Daoy (cell line): ENCODE data around the gene BICDL2. TPM values are rescaled to one million over a fixed set of nuclear protein-coding genes. Genes with fewer than 3 reads are reported as not detected.

Experiments
- DNase-seq: peaks from one replicate; pipeline ENCODE4 v3.0.0-alpha.2; 2015; ENCODE audit warnings: low read depth
- total RNA-seq: library from RNA; depleted of rRNA; stranded (reverse); fragments of >200 nt; shearing (Covaris generic); gene quantifications from 2 replicates; pipeline ENCODE4 v1.2.3, GENCODE V29; 2014; rRNA removed

BICDL2 gene
- total RNA-seq, 1 experiment from 2014 or later = not detected

DNA sequence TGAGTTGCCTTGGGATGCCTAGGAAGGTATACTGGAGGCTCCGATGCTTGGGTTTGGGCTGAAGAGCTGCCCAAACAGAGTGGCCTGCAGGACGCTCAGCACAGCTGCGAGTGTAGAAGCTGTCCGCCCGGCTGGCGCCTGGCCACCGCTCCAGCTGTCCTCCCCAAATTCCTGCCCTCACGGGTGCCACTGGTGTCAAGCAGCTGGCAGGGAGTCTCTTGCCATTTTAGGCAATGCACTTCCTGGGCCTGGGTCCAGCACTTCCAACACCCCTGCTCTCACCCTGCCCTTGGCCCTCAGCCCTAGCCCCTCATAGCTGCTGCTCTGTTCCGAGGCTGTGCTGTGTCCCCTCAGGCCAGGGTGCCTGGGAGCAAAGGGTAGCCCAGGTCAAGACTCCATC, 51.3 kb downstream of the BICDL2 start:
- DNase-seq = no peak

DNA sequence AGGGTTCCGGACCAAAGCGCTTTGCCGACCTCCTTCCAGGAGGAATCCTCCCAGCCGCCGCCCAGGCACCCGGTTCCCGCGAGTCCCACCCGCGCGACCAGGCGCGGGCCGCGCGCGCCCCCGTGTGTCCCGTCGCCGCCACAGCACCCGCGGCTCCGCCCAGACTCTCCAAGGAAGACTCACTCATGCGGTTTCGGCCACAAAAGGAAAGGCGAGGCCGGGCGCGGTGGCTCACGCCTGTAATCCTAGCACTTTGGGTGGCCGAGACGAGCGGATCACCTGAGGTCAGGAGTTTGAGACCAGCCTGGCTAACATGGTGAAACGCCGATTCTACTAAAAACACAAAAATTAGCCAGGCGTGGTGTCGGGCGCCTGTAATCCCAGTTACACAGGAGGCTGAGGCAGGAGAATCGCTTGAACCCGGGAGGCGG, 53.0 kb downstream of the BICDL2 start:
- peak; percentile 88 for DNase-seq

DNA sequence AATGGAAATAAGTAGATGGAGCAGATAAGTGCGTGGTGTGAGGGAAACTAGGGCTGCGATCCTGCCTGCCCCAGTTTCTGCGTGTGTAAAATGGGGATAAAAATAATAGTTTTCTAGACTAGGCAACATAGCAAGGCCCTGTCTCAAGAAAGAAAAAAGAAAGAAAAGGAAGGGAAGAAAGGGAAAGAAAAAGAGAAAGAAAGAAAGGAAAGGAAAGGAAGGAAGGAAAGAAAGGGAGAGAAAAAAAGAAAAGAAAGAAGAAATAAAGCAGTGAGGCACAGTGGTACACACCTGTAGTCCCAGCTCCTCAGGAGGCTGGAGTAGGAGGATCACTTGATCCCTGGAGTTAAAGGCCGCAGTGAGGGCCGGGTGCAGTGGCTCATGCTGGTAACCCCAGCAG, 54.3 kb downstream of the BICDL2 start:
- no peak for DNase-seq

DNA sequence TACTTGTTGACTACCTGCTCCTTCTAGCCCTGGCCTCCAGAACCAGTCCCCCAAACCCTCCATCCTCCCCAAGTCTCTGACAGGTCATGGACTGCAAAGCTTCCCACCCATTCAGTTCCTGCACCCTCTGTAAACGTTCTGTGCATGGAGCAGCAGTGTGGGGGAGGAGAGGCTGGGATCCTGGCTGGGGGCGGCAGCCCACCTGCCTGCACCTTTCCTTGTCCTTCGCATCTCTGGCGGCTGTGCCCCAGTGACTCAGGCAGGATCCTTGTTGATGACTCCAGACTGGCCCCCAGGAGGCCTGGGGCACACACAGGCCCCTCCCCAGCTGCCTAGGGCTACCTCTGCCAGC, 54.9 kb downstream of the BICDL2 start:
- no peak for DNase-seq

DNA sequence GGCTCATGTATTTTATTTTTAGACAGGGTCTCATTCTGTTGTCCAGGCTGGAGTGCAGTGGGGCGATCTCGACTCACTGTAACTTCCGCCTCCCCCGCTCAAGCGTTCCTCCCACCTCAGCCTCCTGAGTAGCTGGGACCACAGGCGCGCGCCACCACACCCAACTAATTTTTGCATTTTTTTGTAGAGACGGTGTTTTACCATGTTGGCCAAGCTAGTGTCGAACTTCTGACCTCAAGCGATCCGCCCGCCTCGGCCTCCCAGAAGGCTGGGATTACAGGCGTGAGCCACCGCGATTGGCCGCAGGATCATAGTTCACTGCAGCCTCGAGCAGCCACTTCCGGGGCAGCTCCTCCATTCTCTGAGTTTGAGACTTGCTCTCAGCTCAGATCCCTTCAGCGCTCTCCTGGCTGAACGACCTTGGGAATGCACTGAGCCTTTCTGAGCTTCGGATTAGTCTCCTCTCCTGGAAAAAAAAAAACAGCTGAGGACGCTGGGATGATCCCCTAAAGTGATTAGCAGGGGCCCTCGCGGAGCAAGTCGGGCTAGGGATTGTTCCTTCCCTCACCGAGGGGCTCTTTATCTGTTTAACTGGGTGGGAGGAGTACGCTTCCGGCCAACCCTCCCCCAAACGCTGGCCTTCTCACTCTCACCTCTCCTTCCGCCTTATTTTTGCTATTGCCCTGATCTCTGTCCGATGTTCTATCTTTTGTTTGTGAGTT, 55.4 kb downstream of the BICDL2 start:
- no peak for DNase-seq

DNA sequence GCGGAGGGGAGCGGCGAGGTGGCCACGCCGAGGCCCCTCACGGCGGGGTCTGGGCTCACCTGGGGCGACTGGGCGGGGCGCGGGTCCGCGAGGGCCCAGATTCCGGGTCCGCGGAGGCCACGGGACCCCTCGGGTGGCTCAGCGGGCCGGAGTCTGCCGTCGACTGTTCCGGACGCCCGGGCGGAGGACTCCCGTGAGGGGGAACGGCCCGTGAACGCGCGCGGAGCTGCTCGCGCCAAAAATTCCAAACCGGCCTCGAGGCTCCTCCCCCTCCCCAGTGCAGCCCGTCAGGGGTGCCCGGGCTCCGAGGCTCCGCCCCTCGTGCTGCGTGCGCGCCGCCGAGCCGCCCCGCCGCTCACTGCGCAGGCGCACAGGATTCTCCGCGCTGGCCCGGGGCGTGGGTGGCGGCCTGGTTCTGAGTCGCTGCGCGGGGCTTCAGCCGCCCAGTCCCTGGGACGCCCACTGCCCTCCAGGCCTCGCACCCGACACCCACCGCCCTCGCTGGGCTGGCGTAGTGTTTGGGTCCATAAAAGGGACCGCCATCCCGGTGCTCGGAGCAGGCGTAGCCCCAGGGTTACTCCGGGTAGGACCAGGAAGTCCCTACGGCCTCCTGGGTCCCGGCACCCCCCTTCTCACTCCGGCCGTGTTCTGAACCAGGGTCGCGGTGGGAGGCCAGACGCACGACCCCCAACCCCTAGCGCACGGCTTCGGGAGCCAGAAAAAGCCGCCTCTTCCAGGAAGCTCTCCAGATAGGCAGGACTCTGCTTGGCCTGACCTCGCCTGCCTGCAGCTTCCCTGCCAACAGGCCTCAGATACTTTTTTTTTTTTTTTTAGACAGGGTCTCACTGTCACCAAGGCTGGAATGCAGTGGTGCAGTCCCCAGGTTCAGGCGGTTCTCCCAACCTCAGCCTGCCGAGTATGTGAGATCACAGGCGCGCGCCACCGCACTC, 56.2 kb downstream of the BICDL2 start, which contains the start of gene PKMYT1:
Gene PKMYT1, minus strand, starts transcription at position 220 of the 950 bp plus-strand sequence. CDS start 789 bp downstream, outside the sequence.
- peak; percentile 91 for DNase-seq

- no peak for DNase-seq
Measured at GRCh38 chr16:2979669-2980226, 57.0 kb downstream of the BICDL2 start.

Other genes with a start within 250 kb of the BICDL2 start
- gene PRSS33, start 249.4 kb downstream of the BICDL2 start, total RNA-seq = not detected in 2 replicates
- not detected in 2 replicates for gene PRSS41, start 238.5 kb downstream of the BICDL2 start, total RNA-seq
- gene PRSS21, start 219.7 kb downstream of the BICDL2 start, total RNA-seq = not detected in 2 replicates
- 0.17 and 2.0 TPM in 2 replicates for gene ZG16B, start 206.6 kb downstream of the BICDL2 start, total RNA-seq
- gene PRSS22, start 178.8 kb downstream of the BICDL2 start, total RNA-seq = 0.11 TPM in 1 of 2 replicates, not detected in the other
- 28.3 and 71.6 TPM in 2 replicates for gene FLYWCH2, start 153.7 kb downstream of the BICDL2 start, total RNA-seq
- 32.3 and 42.3 TPM in 2 replicates for gene FLYWCH1, start 125.0 kb downstream of the BICDL2 start, total RNA-seq
- 0.39 and 1.3 TPM in 2 replicates for gene KREMEN2, start 72.7 kb downstream of the BICDL2 start, total RNA-seq
- gene PAQR4, start 67.6 kb downstream of the BICDL2 start, total RNA-seq = 15.3 and 20.5 TPM in 2 replicates
- 48.6 and 70.3 TPM in 2 replicates for gene PKMYT1, start 56.5 kb downstream of the BICDL2 start, total RNA-seq
- not detected in 2 replicates for gene CLDN9, start 24.0 kb downstream of the BICDL2 start, total RNA-seq
- not detected in 2 replicates for gene CLDN6, start 18.8 kb downstream of the BICDL2 start, total RNA-seq
- gene TNFRSF12A, start 16.6 kb downstream of the BICDL2 start, total RNA-seq = 307 and 390 TPM in 2 replicates
- 1.8 and 4.7 TPM in 2 replicates for gene HCFC1R1, start 13.0 kb downstream of the BICDL2 start, total RNA-seq
- gene THOC6, start 12.9 kb downstream of the BICDL2 start, total RNA-seq = 24.0 and 25.5 TPM in 2 replicates
- gene MMP25, start 9.6 kb upstream of the BICDL2 start, total RNA-seq = 0.17 and 0.54 TPM in 2 replicates
- 362 and 393 TPM in 2 replicates for gene IL32, start 28.7 kb upstream of the BICDL2 start, total RNA-seq
- not detected in 2 replicates for gene ZSCAN10, start 62.4 kb upstream of the BICDL2 start, total RNA-seq
- 6.6 and 10.5 TPM in 2 replicates for gene ZNF205, start 75.6 kb upstream of the BICDL2 start, total RNA-seq
- 3.7 and 5.6 TPM in 2 replicates for gene ZNF213, start 98.1 kb upstream of the BICDL2 start, total RNA-seq
- not detected in 2 replicates for gene OR1F1, start 151.3 kb upstream of the BICDL2 start, total RNA-seq
- 8.0 and 8.7 TPM in 2 replicates for gene ZNF200, start 198.2 kb upstream of the BICDL2 start, total RNA-seq
- gene MEFV, start 219.7 kb upstream of the BICDL2 start, total RNA-seq = 0.21 and 0.34 TPM in 2 replicates
- 28.8 and 61.1 TPM in 2 replicates for gene ZNF263, start 246.5 kb upstream of the BICDL2 start, total RNA-seq